Hepatocyte (in vitro differentiated cells): ENCODE results near the gene FOXD4L1.
"Not testable (repeated sequence)": the region's sequence is repeated elsewhere in the genome, so short reads cannot be mapped to it uniquely, and the experiment has no call there.

Experiments used
- CTCF ChIP-seq: fragments of 200-600 bp; sonication (generic); IDR thresholded peaks from 2 replicates; pipeline ENCODE4 v1.5.1; 2016; ENCODE audit warnings: antibody characterized with exemption, mild to moderate bottlenecking; ENCODE audit not compliant: poor library complexity
- EZH2 ChIP-seq: fragments of 200-600 bp; sonication (generic); IDR thresholded peaks from 2 replicates; pipeline ENCODE4 v1.6.1; 2016; ENCODE audit warnings: antibody characterized with exemption, mild to moderate bottlenecking, borderline replicate concordance

GRCh38 chr2:113542529-113542928 lies 44.1 kb downstream of the FOXD4L1 start:
- TF ChIP-seq CTCF, EZH2: not testable (repeated sequence)
